ENCODE measurements around the gene PCSK6.

- TF ChIP-seq POLR2A (IDR thresholded peaks at IDR 0.05; ENCODE audit: low read length), result no peak
- TF ChIP-seq GATA1 (IDR thresholded peaks at IDR 0.05; ENCODE audit: low read depth, low read length), result no peak
Observed at GRCh38 chr15:101483462-101483861, 6.0 kb downstream of the PCSK6 start.

Measured in erythroblast (primary cell).